Embryonic facial prominence (tissue), 1 donor: ENCODE results near the gene FPR2.
"Not testable (repeated sequence)": the region's sequence is repeated elsewhere in the genome, so short reads cannot be mapped to it uniquely, and the experiment has no call there.

ENCODE experiments used
- DNase-seq: peaks from one replicate; pipeline ENCODE4 v3.0.0-alpha.2; 2016; ENCODE audit errors: extremely low spot score

Gene FPR2

DNA sequence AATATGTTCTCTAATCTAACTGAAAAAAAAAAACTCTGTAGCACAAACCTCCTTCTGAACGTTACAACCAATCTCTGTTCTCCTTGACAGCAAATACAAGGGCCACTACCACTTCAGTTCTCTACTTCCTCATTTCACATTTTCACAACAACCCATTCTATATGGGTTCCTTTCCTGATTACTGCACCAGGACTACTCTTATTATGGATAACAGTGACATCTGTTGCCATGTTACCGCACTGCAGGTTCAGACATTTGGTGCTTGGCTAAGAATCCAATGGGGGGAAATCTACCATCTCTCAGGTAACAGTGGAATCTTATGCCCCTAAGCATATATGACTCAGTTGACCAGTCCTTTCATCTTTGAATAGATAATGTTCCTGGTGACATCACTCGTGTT is 22.4 kb downstream of the FPR2 start:
- DNase-seq, result no peak

DNA sequence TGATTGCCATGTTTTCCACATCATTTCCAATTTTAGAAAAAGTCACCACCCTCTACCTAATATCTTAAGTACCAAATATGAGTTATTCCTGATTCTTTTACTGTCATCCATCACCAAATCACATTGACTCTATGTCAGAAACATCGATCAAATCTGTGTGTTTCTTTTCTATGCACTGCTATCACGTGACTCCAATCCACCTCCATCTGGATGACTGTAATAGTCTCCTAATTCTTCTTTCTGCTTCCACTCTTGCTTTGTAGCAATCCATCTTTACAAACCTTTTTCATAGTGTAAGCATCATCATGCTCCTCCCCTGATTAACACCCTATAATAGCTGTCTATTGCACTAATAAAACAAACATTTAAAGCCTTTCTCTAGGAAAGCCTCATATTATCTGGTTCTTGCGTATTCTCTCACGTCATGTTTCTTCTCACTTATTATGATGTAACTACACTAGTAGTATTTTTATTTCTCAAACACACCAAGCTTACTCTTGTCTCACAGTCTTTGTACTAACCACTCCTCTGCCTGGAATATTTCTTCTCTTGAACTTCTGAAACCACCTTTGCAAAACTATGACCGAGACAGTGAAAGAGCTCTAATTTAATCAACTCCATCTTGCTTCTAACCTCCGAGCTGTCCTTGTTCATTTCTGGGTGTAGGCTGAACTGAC is 23.3 kb downstream of the FPR2 start:
- DNase-seq, result no peak

DNA sequence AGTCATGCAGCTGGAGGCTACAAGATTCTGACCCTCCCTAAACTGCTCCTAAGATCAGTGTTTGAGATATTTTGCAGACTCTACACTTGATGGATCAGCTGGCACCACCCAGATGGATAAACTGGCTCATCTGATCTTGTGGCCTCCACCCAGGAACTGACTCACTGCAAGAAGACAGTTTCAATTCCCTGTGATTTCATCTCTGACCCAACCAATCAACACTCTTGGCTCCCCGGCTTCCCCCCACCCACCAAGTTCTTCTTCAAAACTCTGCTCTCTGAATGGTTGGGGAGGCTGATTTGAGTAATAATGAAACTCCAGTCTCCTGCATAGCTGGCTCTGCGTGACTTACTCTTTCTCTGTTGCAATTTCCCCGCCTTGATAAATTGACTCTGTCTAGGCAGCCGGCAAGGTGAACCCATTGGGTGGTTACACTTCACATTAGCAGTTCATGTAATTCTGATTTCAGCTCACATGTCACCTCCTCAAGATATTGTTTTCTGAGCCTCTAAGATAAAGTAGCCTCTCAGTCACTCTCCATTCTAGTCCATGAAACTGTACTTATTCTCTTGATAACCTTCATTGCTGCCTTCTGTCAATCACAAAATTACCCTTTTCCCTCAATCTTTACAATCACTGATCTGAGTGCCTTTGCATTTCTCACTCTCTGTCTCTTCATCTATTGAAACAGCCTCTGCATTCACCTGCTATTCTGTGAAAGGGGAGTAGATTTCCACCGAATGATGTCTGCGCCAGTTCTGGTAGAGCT is 24.1 kb downstream of the FPR2 start:
- DNase-seq, result no peak

DNA sequence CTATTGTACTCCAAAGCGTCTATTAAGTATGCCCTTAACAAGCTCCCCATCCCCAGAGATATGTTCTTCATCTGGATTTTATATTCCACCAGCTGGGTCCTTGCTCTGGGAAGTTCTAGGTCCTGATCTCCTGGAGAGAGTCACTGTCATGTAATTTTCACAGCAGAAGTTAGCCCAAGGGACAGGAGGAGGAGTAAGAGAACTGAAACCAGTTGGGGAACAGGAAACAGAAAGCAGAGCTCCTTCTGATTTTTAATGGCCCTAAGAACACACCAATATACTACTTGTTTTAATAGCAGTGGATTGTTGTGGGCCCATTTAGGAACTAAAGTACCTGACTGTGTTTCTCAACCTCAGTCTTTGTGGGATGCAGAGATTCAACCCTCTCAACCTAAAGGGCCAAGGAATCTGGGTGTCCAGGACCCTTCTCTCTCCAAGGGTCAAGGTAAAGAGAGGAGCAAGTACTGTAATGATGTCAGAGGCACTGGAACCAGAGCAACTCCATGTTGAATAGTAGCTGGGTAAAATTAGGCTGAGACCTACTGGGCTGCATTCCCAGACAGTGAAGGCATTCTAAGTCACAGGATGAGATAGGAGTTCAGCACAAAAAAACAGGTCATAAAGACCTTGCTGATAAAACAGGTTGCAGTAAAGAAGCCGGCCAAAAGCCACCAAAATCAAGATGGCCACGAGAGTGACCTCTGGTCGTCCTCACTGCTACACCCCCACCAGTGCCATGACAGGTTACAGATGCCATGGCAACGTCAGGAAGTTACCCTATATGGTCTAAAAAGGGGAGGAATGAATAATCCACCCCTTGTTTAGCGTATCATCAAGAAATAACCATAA is 25.9 kb downstream of the FPR2 start:
- no peak for DNase-seq

DNA sequence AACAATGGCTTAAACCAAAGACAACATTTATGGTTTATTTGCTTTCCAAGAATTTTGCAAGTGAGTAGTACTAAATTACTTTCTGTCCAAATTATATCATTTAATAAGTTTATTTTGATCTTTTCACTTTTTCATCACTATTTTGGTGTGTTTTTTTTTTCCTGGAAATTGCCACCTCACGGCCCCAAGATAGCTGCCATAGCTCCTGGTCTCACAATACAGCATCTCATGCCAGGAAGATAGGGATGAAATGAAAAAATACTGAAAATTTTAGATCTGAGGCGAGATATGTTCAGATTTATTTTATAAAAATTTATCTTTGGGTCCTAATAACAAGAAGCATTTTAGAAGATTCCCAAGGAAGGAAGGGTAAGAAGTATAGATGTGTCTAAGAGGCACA is 27.0 kb downstream of the FPR2 start:
- no peak for DNase-seq

DNA sequence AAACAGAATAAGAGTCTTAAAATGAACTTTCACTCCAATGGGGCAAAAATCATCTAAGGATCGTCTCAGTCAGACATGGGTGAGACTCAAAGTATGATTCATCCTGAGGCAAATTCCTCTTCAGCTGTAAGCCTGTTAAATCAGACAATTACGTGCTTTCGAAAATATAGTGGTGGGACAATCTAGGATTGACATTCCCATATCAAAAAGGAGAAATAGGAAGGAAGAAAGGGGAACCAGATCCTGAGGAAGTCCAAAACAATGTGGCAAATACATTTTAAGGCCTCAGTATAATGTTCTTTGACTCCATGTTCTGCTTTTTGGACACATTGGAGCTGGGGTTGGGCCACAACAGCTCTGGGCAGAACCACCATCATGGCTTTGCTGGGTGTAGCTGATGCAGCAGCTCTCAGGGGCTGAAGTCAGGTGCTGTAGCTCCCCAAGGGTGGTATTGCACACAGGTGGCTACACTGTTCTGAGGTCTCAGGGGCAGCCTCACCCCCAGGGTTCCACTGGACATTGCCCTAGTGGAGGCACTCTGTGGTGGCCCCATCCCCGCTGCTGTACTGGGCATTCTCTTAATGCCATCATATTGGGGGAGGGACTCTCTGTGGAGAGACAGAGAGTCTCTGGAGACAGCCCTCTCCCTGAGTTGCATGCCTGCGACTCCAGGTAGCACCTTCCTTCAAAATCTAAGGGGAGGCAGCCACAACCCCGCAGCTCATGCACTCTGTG is 28.2 kb downstream of the FPR2 start:
- no peak for DNase-seq

DNA sequence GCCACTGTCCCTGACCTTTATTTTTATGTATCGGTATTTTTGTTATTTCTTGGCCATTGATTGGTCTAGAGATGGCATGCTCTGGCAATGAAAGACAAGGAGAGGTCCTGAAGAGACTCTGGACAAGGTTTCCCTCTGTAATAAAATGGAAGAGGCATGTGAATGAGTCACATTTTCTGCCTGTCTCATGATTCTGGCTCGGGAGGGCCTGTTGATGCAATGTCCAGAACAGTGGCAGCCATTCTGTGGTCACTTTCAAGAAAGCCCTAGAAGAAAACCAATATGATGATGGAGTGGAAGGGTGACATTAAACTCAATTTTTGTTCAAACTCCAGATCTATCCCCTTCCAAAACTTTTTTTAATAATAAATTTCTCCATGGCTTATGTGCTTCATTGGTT is 32.0 kb downstream of the FPR2 start:
- DNase-seq, result no peak

DNA sequence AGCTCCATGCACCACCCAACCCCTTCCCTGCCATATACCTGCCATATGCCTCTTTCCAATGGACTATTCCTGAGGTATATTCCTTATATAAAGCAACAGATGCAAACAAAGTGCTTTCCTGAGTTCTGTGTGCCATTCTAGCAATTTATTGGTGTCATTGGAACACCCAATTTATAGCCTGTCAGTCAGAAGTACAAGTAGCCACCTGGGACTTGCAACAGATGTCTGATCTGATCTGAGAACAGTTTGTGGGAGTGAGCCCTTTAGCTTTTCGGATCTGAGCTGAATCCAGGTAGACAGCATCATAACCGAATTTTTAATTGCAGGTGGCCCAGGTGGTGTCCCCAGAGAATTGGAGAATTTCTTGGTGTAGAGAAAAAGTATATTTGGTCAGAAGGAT is 33.0 kb downstream of the FPR2 start:
- DNase-seq, result no peak

DNA sequence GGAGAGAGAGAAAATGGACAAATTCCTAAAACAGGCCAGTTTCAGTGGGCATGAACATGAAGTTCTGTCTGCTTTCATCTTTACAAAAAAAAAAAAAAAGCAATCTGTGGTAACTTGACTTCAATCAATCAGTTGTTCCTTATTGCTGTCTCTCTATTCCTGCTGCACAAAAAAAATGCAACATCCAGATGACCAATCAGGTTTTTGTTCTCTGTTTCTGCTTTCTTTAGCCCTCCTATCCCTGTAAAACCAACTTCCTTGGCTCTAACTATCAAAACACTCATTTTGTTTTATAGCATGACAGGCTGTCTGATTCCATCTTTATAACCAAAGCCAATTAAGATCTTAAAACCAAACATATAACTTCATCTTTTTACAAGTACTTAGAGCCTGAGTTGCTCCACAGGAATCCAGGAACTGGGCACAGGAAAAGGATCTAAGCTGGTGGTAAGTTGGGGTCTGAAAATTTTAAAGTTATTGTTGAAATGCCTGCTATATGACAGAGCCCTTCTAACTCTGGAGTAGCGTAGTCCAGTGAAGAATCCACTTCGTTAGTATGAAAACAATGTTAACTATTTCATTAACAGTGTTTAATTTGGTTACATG is 34.0 kb downstream of the FPR2 start, which contains the start of gene FPR3:
FPR3 (plus strand) TSS at position 273 of the 606 bp plus-strand sequence. CDS start 28,592 bp downstream, outside the sequence.
- no peak for DNase-seq

DNA sequence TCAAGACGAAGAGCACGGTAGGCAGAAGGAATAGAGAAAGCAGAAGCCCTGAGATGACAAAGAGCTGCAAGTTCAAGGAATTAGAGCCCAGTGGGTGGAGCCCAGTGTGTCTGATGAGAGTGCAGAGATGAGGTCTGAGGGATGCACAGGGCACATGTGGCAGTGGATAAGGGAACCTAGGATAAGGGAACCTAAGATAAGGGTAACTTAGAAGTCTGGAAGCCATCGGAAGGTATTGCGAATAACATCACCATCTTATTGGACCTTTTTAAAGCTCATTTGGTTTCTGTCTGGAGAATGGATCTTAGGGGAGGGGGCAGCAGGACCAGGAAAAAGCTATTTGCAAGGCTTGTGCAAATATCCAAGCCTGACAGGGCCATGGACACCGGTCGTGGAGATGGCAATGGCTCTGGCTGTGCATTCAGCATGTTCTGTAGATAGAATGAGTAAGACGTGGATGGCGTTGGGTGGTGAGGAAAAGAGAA is 35.3 kb downstream of the FPR2 start:
- no peak for DNase-seq

DNA sequence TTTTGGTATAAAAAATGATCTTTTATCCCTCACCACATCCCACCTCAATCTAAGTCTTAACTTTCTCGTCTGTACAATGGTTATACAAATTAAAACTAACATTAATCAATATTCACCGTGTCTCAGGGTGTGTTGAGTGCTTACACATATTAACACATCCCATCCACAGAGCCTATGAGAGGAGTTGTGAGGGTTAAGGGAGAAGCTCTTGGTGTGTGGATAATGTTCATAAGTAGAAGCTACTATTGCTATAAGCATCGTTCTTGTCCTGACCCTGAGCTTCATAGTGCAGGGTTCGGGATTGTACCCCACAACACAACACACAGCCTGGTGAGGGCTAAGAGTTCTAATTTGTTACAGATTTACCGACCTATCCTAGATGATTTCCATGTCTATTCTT is 36.5 kb downstream of the FPR2 start:
- no peak for DNase-seq

DNA sequence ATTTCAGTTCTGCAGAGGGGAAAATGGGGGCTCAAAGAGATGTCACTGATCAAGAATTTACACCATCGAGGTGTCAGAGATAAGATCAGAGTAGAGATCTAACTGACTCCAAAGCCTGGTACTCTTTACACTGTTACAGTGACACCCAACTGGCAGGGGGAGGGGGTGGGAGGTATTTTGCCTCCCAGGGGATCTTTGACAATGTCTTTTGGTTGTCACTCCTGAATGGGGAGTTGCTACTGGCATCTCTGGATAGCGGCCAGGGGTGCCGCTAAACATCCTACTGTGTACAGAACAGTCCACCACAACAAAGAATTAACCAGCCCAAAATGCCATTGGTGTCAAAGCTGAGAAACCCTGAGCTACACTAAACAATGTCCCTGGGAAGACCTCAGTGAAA is 37.1 kb downstream of the FPR2 start:
- DNase-seq, result no peak

DNA sequence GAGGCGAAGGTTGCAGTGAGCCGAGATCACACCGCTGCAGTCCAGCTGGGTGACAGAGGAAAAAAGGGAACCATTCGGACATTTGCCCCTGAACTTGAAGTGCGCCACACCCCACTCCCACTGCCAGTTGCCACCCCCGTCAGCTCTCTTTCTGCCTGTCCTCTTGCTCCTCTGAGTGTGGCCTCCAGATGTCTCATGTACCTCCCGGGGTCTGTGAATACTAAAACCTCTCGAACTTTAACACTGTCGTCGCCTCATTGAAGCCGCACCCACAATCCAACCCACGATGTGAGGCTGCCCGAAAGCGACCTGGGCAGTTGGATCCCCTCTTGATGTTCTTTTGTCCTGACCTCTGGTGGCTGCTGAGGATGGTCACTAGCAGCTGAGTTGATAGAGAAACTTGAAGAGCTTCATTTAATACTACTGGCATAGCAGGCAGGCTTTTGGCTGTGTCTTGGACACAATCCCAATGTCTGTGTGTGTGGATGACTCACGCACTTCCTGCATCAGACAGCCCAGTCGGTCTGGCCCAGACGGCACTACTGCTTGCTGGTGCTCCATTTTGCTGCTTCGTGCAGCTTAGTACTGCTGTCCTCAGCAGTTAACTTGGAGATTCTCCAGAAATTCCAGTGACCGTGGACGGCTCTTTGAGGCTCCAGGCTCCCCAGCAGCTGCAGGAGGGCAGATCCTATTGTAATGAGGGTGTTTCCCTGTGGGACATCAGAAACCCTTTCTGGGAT is 38.2 kb downstream of the FPR2 start:
- DNase-seq, result no peak

DNA sequence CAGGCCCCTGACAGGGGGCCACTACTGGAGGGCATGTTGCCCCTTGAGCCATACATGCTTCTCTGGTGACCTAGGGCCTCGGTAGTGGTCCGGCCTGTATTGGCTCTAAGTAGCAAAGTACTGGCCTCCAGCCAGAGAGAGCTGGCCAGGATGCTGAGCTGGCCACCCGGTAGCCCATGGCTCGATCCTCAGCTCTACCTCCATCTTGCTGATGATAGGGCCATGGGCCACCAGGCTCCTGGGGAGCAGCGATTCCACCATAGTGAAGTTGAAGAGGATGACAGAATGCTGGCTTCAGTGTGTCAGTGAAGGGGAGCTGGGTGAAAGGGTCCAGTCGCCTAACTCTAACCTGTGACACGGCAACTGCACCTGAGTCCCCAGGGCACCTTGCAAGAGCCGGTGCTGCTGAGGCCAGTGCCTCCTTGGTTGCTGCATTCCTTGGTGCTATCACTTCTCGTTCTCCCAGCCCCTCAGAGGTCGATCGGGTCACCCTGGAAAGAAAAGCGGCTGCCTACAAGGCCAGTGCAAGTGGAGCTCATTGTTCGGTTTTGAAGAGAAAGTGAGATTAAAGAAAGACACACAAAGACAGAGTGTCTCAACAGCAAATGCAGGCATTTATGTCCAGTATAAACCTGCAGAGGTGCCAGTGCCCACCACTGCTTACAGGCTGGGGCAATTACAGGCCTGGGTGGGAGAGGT is 38.9 kb downstream of the FPR2 start:
- DNase-seq, result no peak

DNA sequence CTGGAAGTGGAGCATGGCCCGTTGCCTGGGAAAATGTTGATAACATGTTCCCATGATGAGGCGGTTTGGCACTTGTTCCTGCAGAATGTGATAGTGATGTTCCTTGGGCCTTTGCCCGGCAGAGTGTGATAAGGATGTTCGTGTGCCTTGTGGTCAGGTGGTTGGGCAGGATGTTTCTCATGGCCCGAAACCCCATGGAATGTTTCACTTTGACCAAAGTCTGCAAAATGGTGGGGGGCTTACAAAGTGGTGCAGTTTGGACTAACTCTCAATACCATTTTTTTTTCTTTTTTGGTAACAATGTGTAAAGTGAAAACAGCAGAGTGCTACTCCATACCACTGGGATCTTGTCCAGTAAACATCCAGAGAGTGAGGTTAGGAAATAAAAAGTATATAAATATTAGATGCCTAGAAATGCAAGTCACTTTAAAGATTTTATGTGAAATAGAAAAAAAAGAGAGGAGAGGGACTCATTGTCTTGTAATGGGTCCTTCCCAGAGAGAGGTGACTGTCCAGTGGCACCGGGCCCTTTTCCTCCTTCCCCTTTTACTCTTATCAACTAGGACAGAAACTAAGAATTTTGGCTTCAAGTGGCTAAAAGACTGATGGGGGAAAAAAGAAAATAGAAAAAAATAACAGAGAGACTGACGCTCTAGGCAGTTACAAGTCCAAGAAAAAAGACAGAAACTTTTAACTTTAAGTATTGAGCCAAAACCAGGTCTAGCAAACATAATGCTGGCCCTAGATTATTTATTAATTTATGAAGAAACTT is 39.7 kb downstream of the FPR2 start:
- DNase-seq, result no peak

DNA sequence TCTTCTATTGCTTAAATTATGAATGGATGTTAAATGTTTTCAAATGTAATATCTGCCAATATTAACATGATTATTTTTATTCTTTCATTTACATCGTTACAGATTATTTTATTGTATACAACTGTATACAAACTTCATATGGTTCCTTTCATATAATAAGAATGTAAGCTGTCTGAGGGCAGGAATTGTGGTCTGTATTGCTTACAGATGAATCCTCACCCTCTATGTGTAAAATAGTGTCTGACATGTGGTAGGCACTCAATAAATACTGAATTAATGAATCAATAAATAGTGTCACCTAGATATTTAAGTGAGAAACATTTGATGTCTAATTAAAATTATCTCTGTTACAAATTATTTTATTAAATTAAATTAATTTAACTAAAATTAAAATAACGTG is 41.8 kb downstream of the FPR2 start:
- no peak for DNase-seq

DNA sequence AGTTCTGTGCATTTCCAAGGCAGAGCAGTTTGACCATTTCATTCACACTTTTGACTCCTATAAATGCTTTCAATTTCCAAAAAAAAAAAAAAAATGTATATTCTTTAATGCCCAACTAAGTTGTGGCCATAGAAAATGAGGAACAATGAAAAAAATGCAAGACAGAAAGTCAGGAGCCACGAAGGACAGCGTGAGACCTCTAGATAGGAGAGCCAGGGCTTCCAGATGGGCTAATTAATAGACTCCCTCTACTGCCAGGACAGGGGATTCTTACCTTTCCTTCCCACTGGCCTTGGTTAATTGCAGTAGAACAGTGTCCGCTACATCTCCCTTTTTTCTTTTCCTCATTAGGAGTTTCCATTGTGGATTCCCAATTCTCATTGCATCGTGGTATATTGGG is 42.5 kb downstream of the FPR2 start:
- DNase-seq, result no peak

DNA sequence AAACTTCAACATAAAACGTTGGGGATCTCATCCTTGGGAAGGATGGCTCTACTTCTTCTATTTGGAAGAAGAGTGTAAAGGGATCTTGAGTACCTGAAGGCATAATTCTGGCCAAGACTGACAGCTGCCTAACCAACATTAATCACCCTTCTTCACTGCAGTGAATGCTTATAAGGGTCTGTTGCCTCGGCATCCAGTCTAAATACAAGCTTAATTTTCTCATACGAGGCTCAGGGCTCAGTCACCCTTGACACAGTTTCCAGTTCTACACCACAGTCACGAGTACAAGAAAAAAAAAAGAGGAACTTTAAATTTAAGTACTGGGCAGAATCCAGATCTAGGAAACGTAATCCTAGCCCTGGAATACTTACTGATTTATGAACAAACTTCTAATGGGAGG is 43.0 kb downstream of the FPR2 start:
- DNase-seq, result no peak

DNA sequence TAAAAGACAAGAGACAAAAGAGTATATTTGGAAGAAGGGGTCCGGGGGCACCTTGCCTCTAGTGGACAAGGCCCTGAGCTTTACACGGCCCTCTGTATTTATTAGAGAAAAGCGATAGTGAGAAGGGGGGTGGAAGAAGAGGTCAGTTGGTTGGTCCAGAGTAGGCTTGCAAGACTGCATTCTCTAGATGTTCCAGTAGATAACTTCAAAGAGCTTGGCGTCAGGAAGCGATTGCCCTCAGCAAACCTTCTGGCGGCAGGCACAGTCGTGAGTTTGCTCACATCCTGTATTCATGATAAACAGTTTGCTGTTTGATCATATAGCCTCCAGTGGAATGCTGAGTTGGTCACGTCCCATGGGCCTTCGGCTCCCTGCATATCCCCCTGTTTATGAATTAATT is 43.8 kb downstream of the FPR2 start:
- not testable (repeated sequence) for DNase-seq
